ENCODE data around the gene CCNI.
A peak's percentile ranks its signal among the peaks of the same experiment; 100 is the strongest.
"Not testable (repeated sequence)": the region's sequence is repeated elsewhere in the genome, so short reads cannot be mapped to it uniquely, and the experiment has no call there.

CCNI gene

GRCh38 chr4:77075869-77076799, at the start of gene CCNI:
Gene CCNI, minus strand, starts transcription at chr4:77075989. Its CDS starts 9,627 bp downstream, at chr4:77066362.
- DNase-seq (ENCODE audit: low spot score) = peak; percentile 96

- DNase-seq (ENCODE audit: low spot score) = no peak
Measured at GRCh38 chr4:77124576-77124975, 48.8 kb upstream of the CCNI start.

- DNase-seq (ENCODE audit: low spot score) = no peak
Measured at GRCh38 chr4:77123411-77123810, 47.6 kb upstream of the CCNI start.

GRCh38 chr4:77122656-77123055, 46.9 kb upstream of the CCNI start:
- no peak for DNase-seq (ENCODE audit: low spot score)

- DNase-seq (ENCODE audit: low spot score) = no peak
Measured at GRCh38 chr4:77121736-77122240, 46.0 kb upstream of the CCNI start.

- DNase-seq (ENCODE audit: low spot score) = no peak
Measured at GRCh38 chr4:77120886-77121508, 45.2 kb upstream of the CCNI start.

- DNase-seq (ENCODE audit: low spot score) = no peak
Measured at GRCh38 chr4:77117721-77118120, 41.9 kb upstream of the CCNI start.

GRCh38 chr4:77113069-77113468, 37.3 kb upstream of the CCNI start:
- DNase-seq (ENCODE audit: low spot score) = no peak

GRCh38 chr4:77110730-77111129, 34.9 kb upstream of the CCNI start:
- no peak for DNase-seq (ENCODE audit: low spot score)

- DNase-seq (ENCODE audit: low spot score) = peak; percentile 31
Measured at GRCh38 chr4:77104791-77105540, 29.2 kb upstream of the CCNI start.

GRCh38 chr4:77104388-77104787, 28.6 kb upstream of the CCNI start:
- no peak for DNase-seq (ENCODE audit: low spot score)

- no peak for DNase-seq (ENCODE audit: low spot score)
Measured at GRCh38 chr4:77100234-77100633, 24.4 kb upstream of the CCNI start.

- no peak for DNase-seq (ENCODE audit: low spot score)
Measured at GRCh38 chr4:77097611-77098010, 21.8 kb upstream of the CCNI start.

GRCh38 chr4:77095101-77095821, 19.5 kb upstream of the CCNI start:
- DNase-seq (ENCODE audit: low spot score) = peak; percentile 65

GRCh38 chr4:77094496-77094895, 18.7 kb upstream of the CCNI start:
- DNase-seq (ENCODE audit: low spot score) = no peak

GRCh38 chr4:77093401-77093800, 17.6 kb upstream of the CCNI start:
- DNase-seq (ENCODE audit: low spot score) = no peak

- no peak for DNase-seq (ENCODE audit: low spot score)
Measured at GRCh38 chr4:77092975-77093374, 17.2 kb upstream of the CCNI start.

- no peak for DNase-seq (ENCODE audit: low spot score)
Measured at GRCh38 chr4:77089866-77090265, 14.1 kb upstream of the CCNI start.

GRCh38 chr4:77087027-77087426, 11.2 kb upstream of the CCNI start:
- DNase-seq (ENCODE audit: low spot score) = not testable (repeated sequence)

GRCh38 chr4:77084019-77084639, 8.3 kb upstream of the CCNI start:
- no peak for DNase-seq (ENCODE audit: low spot score)

- no peak for DNase-seq (ENCODE audit: low spot score)
Measured at GRCh38 chr4:77082886-77083608, 7.3 kb upstream of the CCNI start.

Measured in putamen (tissue), 1 donor.